ENCODE results near the gene RCAN1.
"Not testable (repeated sequence)": the region's sequence is repeated elsewhere in the genome, so short reads cannot be mapped to it uniquely, and the experiment has no call there.

Gene RCAN1

GRCh38 chr21:34598931-34599400 is 15.9 kb downstream of the RCAN1 start:
- no peak for DNase-seq

DNA sequence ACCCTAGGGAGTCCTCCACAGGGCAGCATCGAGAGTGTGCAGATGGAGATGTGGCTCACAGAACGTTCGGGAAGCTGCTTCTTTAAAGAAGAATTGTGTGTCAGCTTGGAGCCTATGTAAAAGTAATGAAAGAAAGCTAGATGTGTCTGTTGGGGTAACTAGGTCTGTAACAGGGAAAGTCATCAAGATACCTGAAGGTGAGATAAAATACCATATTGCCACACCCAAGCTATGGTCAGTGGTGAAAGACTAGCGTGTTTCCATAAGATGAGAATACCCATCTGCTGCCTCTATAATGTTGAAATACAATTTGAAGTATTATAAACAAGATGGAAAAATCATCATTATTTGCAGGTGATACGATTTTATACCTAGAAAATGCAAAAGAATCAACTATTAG is 17.5 kb downstream of the RCAN1 start:
- no peak for DNase-seq

GRCh38 chr21:34596561-34597271 is 18.2 kb downstream of the RCAN1 start:
- DNase-seq: no peak

GRCh38 chr21:34595457-34595856 is 19.5 kb downstream of the RCAN1 start:
- no peak for DNase-seq

- no peak for DNase-seq
Measured at GRCh38 chr21:34594566-34595234, 20.2 kb downstream of the RCAN1 start.

DNA sequence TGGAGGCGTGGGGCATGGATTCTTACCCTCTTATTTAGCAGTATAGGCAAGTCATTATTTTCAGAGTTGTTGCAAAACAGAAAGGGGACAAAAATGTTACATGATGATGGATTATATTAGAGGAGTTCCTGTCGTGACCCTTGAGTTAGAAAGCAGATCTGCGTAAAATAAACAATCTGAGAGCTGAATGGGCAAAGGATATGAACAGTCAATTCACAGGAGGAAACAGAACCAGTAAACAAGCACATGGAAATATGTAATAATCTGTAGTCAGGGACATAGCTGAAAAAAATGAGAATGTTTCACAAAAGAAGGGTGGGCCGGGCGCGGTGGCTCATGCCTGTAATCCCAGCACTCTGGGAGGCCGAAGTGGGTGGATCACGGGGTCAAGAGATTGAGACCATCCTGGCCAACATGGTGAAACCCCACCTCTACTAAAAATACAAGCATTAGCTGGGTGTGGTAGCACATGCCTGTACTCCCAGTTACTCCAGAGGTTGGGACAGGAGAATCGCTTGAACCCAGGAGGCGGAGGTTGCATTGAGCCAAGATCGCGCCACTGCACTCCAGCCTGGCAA is 20.9 kb downstream of the RCAN1 start:
- no peak for DNase-seq

DNA sequence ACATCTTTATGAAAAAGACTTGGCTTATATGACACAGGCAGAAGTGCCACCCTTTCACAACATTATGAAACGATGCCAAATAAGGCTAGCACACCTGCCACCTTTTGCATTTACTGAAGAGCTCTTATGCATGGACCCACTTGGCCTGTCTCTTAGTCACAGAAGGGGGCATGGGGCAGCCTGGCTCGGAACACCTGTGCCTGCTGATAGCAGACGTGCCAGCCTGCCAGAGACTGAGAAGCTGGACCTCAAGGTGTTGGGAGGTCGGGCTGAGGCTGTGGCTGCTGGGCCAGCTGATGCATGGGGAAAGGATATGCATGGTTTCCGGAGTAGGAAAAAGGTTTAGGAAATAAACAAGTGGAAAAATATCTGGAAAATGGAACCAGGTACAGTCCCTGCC is 21.5 kb downstream of the RCAN1 start:
- no peak for DNase-seq

GRCh38 chr21:34592120-34592955 is 22.6 kb downstream of the RCAN1 start:
- DNase-seq: no peak

DNA sequence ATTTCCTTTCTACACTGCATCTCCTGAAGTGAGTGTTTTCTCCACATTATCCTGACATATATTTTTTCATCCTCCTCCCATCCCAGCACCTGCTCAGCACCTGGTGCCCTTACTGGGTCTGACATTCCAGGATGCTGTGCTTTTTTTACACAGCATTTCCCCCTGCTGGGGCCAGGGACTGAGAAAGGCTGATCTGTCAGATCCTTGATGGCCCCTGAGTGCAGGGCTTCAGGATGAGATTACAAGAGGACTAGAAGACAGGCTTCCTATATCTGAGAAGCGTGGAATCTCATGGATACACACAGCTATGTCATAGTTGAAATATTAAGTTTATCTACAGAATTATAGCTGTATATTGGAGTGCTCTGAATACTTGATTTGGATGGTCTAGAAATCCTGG is 24.4 kb downstream of the RCAN1 start:
- DNase-seq: no peak

DNA sequence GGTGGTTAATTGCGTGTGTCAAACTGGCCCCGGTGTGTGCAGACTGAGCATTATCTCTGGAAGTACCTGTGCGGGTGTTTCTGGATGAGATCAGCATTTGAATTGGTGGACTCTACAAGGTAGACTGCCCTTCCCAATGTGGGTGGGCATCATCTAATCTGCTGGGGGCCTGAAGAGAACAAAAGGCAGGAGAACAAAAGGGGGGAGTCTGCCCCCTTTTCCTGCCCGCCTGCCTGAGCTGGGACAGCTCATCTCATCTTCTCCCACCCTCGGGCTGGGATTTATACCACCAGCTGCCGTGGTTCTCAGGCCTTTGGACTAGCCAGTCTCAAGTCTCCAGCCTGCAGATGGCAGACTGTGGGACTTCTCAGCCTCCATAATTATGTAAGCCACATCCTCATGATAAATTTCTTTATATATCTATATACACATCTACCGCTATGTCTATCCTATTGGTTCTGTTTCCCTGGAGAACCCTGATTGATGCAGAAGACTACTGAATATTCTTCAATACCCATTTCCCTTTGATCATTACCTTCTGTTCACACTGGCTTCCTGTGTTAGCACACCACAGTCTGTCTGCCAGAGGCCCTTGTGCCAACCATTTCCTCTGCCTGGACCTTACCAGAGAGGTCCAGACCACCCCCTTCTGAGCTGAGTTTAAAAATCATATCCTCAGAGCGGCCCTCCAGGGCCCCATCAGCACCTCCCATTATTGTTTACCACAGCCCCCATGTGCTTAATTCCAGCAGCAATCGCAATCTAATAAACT is 25.2 kb downstream of the RCAN1 start:
- no peak for DNase-seq

DNA sequence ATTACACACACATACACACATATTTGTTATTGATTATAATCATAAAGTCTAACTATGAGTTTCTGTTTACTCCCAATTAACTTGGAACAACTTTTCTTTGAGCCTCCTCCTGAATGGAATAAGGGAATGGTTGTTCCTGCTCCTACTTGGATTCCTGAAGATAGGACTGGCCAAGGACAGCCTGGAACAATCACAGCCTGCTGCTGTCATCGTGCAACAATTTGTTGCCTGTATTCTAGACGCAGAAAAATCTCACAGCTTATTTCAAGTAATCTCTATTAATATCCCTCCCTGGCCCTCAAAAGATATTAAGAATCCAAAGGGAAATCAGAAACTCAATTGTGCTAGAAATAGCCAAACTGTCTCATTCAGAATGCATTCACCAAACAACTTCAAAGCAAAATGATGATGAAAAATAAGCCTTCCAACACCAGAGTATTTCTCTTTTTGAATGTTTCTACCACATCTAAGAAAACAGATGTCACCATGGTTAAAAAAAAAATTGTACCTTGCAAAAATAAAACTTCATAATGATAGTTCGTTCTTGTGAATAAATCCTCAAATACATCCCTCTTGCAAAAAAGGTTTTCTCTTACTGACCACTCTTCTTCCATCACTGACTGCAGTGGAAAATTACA is 30.9 kb downstream of the RCAN1 start:
- no peak for DNase-seq

- DNase-seq: no peak
Measured at GRCh38 chr21:34582506-34583150, 32.3 kb downstream of the RCAN1 start.

- DNase-seq: no peak
Measured at GRCh38 chr21:34580181-34580700, 34.7 kb downstream of the RCAN1 start.

DNA sequence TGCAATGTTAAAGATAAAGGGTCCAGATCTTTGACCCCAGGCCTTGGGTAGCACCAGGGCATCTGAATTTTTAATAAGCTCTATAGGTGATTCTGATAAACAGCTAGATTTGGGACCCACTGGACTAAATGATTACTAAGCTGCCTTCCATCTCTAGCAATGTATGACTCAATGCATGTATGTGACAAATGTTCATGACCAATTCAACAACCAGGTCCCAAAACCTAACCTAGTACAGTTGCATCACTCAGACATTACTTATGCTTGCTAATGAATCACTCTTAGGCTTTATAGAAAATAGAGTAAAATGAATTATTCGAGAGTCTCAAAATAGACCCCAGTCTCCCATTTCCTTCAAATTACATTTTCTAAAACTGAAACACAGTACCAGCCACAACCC is 35.5 kb downstream of the RCAN1 start:
- DNase-seq: no peak

DNA sequence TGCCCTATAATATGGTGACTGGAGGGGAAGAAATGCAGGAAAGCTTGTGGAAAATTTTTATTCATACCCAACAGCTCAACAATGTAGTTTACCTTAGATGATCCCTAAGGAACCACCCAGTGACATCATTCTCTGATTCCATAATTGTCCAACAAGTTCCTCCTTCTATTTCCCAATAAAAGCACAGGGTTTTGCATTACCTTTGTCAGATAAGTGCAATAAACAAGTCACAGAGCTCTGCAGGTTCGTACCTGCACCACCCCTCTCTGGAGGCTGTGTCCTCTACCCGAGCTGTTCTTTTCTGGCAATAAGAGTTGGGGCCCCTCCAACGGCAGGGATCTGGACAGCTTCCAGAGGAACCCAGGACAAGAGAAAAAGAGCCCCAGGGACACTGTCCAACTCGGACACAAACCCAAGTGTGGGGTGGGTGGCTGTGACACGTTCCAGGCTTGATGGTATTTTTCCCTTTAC is 38.8 kb downstream of the RCAN1 start:
- no peak for DNase-seq

GRCh38 chr21:34574601-34575529 is 40.0 kb downstream of the RCAN1 start:
- DNase-seq: no peak

DNA sequence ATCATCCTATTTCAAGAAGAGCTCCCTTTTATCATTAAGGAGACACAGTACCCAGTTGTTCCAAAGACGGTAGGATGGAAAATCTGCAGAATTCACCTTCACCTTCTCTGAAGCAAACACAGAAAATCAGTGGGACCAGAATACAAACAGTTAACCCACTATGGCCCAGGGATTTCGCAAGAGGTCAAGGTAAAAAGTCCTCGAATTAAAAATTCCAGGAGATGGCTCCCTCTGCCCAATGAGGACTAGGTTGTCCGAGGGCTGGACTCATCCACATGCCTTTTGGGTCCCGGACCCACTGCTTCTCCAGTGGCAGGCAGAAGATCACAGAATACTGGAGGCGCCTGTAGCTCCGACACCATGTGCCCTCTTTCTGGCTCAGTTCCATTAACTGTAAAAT is 42.9 kb downstream of the RCAN1 start:
- no peak for DNase-seq

DNA sequence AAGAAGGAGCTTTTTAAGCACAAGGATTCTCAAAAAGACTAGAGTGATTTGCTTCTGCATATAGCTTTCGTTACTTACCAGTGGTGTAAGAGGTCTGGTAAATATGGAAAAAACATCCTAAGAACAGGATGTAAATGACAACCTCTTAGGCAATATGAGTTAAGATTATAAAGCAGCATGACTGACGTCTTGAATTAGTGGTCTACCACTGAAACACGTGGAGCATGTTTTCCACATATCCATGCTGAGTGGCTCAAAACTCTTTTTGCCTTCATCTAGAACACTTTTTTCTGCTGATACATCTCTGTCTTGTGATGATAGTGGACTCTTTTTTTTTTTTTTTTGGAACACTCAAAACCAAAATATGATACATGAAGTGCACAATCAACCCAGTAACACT is 44.6 kb downstream of the RCAN1 start:
- DNase-seq: no peak

DNA sequence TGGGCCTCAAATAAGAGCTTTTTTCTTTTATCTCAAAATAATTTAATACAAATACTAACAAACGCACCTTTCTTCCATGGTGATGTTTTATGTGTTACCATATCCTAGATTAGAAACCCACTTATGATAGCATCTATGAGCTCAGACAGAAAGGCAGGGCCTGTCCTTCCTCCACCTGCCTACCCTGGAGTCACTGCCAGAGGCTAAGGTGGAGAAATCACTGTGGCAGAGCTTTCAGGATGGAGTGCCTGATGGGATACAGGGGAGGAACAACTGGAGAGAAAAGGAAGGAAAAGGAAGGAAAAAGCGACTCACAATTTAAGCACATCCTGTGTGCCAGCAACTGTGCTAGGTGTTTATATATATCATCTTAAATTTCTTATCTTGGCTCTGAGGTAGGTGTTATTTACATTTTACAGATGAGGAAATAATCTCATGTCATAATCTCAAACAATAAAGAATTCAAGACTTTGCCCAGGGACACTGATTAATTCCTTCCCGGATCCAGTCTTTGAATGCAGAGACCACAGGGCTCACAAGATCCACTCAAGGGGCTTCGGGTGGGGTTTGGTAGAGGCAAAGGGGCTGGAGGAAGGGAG is 45.4 kb downstream of the RCAN1 start:
- no peak for DNase-seq

DNA sequence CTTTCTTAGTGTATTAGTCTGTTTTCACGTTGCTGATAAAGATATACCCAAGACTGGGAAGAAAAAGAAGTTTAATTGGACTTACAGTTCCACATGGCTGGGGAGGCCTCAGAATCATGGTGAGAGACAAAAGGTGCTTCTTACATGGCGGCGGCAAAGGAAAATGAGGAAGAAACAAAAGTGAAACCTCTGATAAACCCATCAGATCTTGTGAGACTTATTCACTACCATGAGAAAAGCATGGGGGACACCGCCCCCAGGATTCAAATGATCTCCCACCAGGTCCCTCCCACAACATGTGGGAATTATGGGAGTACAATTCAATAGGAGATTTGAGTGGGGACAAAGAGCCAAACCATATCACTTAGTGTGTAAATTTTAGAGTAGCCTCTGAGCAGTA is 46.1 kb downstream of the RCAN1 start:
- DNase-seq: not testable (repeated sequence)
